GM12878 (cell line): ENCODE data around the gene EDNRB. TPM values are rescaled to one million over a fixed set of nuclear protein-coding genes. Genes with fewer than 3 reads are reported as not detected.
"Not testable (repeated sequence)": the region's sequence is repeated elsewhere in the genome, so short reads cannot be mapped to it uniquely, and the experiment has no call there.

Source experiments
- ATAC-seq: fragments of 200-7000 bp; cut with Tn5 transposase; 3 replicates; pipeline ENCODE4 v1.9.1; 2020; ENCODE audit warnings: mild to moderate bottlenecking, moderate library complexity
- BruUV-seq: library from RNA; stranded (reverse); fragments of 400-500 nt; replicated peaks from 2 replicates; lab custom pipeline; 2021; lab: Mats Ljungman, UMichigan
- CTCF ChIA-PET: fragments of 300-600 bp; sonication (Branson Sonifier 250); formaldehyde crosslinking; extraction: SDS; loops from one replicate; lab custom pipeline; 2021; ENCODE audit warnings: inconsistent platforms; lab: Yijun Ruan, JAX
- POLR2A ChIA-PET: fragments of 350-600 bp; formaldehyde crosslinking; extraction: SDS; loops from one replicate; lab custom pipeline; 2021; ENCODE audit warnings: inconsistent platforms; lab: Charles Lee
- RAD21 ChIA-PET: fragments of 300-600 bp; sonication (Branson Sonifier 250); formaldehyde crosslinking; loops from one replicate; lab custom pipeline; 2023; ENCODE audit warnings: antibody characterized with exemption; ENCODE audit not compliant: unreplicated experiment; lab: Charles Lee
- SMC1A ChIA-PET: fragments of 300-600 bp; sonication (Branson Sonifier 250); formaldehyde crosslinking; loops from one replicate; lab custom pipeline; 2023; ENCODE audit not compliant: unreplicated experiment, uncharacterized antibody; lab: Charles Lee
- DNase-seq: peaks from one replicate; pipeline ENCODE4 v3.0.0-alpha.2; 2011; ENCODE audit warnings: low read depth, low spot score
- FAIRE-seq: peaks from 3 replicates; lab custom pipeline; 2011; peaks lifted over from hg19 to GRCh38; lab: Jason Lieb, UNC
- H2AFZ ChIP-seq: 2 replicates; pipeline ENCODE4 v1.6.0; 2011; ENCODE audit warnings: low read depth, low read length, control low read depth; ENCODE audit not compliant: control insufficient read depth
- H3K27ac ChIP-seq: 2 replicates; pipeline ENCODE4 v1.5.1; 2011; ENCODE audit warnings: control low read depth; ENCODE audit not compliant: control insufficient read depth, insufficient read depth
- H3K27me3 ChIP-seq, 2 experiments: replicated peaks in 1 of 2; 2 replicates each; pipeline versions ENCODE4 v1.6.0 to v1.6.1; 2011; ENCODE audit warnings: low read length in 1 of 2; ENCODE audit not compliant: control insufficient read depth in 2 of 2, insufficient read depth in 2 of 2
- H3K36me3 ChIP-seq, 2 experiments: 2 replicates each; pipeline ENCODE4 v1.5.1; 2011; ENCODE audit warnings: low read length in 1 of 2; ENCODE audit not compliant: control insufficient read depth in 2 of 2, insufficient read depth in 2 of 2
- H3K4me1 ChIP-seq: 2 replicates; pipeline ENCODE4 v1.6.1; 2011; ENCODE audit warnings: mild to moderate bottlenecking, low read length, moderate library complexity, mixed read lengths; ENCODE audit not compliant: control insufficient read depth, insufficient read depth
- H3K4me2 ChIP-seq: 2 replicates; pipeline ENCODE4 v1.6.0; 2011; ENCODE audit warnings: control low read depth; ENCODE audit not compliant: control insufficient read depth, insufficient read depth
- H3K4me3 ChIP-seq: fragments of 200-600 bp; sonication (generic); 2 replicates; pipeline ENCODE4 v1.5.1; 2016
- H3K79me2 ChIP-seq: 2 replicates; pipeline ENCODE4 v1.6.0; 2011; ENCODE audit warnings: low read length; ENCODE audit not compliant: control insufficient read depth, insufficient read depth
- H3K9ac ChIP-seq: 2 replicates; pipeline ENCODE4 v1.8.0; 2011; ENCODE audit warnings: low read length, control low read depth, mixed read lengths; ENCODE audit not compliant: control insufficient read depth, insufficient read depth
- H3K9me3 ChIP-seq: replicated peaks from 3 replicates; pipeline ENCODE4 v1.5.1; 2011; ENCODE audit warnings: mild to moderate bottlenecking, low read length; ENCODE audit not compliant: control insufficient read depth, insufficient read depth
- H4K20me1 ChIP-seq: 2 replicates; pipeline ENCODE4 v1.6.0; 2011; ENCODE audit not compliant: control insufficient read depth, insufficient read depth
- E2F8 ChIP-seq: fragments of 450-650 bp; IDR thresholded peaks from 2 replicates; pipeline ENCODE4 v1.6.1; 2018; ENCODE audit warnings: mild to moderate bottlenecking, low read depth, moderate library complexity; ENCODE audit not compliant: partially characterized antibody
- EED ChIP-seq: sonication (generic); IDR thresholded peaks from 2 replicates; pipeline ENCODE4 v1.6.1; 2016; ENCODE audit warnings: antibody characterized with exemption, low read depth
- GABPA ChIP-seq: IDR thresholded peaks from 2 replicates; pipeline ENCODE4 v1.6.1; 2014; ENCODE audit warnings: antibody characterized with exemption, low read depth, mild to moderate bottlenecking, inconsistent platforms
- IRF4 ChIP-seq: IDR thresholded peaks from 2 replicates; pipeline ENCODE4 v1.6.1; 2011; ENCODE audit warnings: low read depth, low read length
- LARP7 ChIP-seq: fragments of 450-650 bp; IDR thresholded peaks from 2 replicates; pipeline ENCODE4 v1.6.1; 2017; ENCODE audit warnings: mild to moderate bottlenecking
- TARDBP ChIP-seq: IDR thresholded peaks from 2 replicates; pipeline ENCODE4 v1.6.1; 2016; ENCODE audit warnings: borderline replicate concordance
- ZNF207 ChIP-seq: fragments of 450-650 bp; IDR thresholded peaks from 2 replicates; pipeline ENCODE4 v1.6.1; 2014; ENCODE audit warnings: antibody characterized with exemption, mild to moderate bottlenecking, borderline replicate concordance
- ZNF622 ChIP-seq: fragments of 450-650 bp; IDR thresholded peaks from 2 replicates; pipeline ENCODE4 v1.6.1; 2017; ENCODE audit warnings: mild to moderate bottlenecking, inconsistent platforms
- WGBS: methylation state at CpG from one replicate; pipeline ENCODE4 v1.1.6; 2016; ENCODE audit warnings: low lambda C conversion rate; ENCODE audit not compliant: insufficient replicate concordance, insufficient coverage; ENCODE audit errors: missing lambda C conversion rate; 5-methylcytosine and 5-hydroxymethylcytosine counted together
- in situ Hi-C: fragments of 300-500 bp; cut with MboI; formaldehyde crosslinking; loops from 9 replicates; pipeline ENCODE4 v1.14.3; 2018; ENCODE audit warnings: mixed read lengths
- intact Hi-C: fragments of 100-400 bp; cut with micrococcal nuclease; formaldehyde crosslinking; loops from one replicate; pipeline ENCODE4 v1.14.2; 2022; ENCODE audit not compliant: unreplicated experiment
- polyA plus RNA-seq, 11 experiments: library from polyadenylated mRNA; depleted of rRNA in 4 of 11; unstranded in 6 of 11; stranded (reverse) in 5 of 11; fragments of >200 nt; fragmentation: Nextera tagmentation in 4 of 11; fragmentation: Illumina TruSeq in 1 of 11; extraction: Ambion mirVana in 4 of 11; extraction: Trizol in 1 of 11; gene quantifications; 1 replicate in 1 of 11; 2 replicates in 10 of 11; pipeline versions ENCODE4 v1.2.1 to v1.2.3, GENCODE V29; 2011 to 2016; ENCODE audit warnings: inconsistent platforms in 2 of 11, missing spikeins in 2 of 11, low read depth in 1 of 11
- total RNA-seq, 4 experiments: library from RNA; depleted of rRNA in 3 of 4; stranded (reverse); fragments of >200 nt in 3 of 4; fragmentation: Illumina TruSeq in 1 of 4; extraction: Trizol in 1 of 4; gene quantifications; 2 replicates each; pipeline versions ENCODE4 v1.2.1 to v1.2.3, GENCODE V29; 2013 to 2021

Gene EDNRB
- total and polyA plus RNA-seq, 10 of the 15 experiments (the other 5 are each of a cell fraction or from before 2014, with no cell fraction given) = not detected

- TF ChIP-seq GABPA = no peak
- TF ChIP-seq LARP7 = no peak
- TF ChIP-seq IRF4 = no peak
- TF ChIP-seq E2F8 = no peak
- TF ChIP-seq TARDBP = no peak
- no peak for TF ChIP-seq ZNF622
- no peak for TF ChIP-seq EED
- TF ChIP-seq ZNF207 = no peak
Measured at GRCh38 chr13:77946522-77946921, 27.9 kb upstream of the EDNRB start (continued).

GRCh38 chr13:77935063-77935462, 16.4 kb upstream of the EDNRB start:
- H3K4me1 ChIP-seq, H3K9ac ChIP-seq, H3K79me2 ChIP-seq, H3K4me2 ChIP-seq, H3K27ac ChIP-seq, SMC1A ChIA-PET, H3K9me3 ChIP-seq, H2AFZ ChIP-seq, H3K27me3 ChIP-seq, RAD21 ChIA-PET, H3K36me3 ChIP-seq, BruUV-seq, in situ Hi-C loops, intact Hi-C loops, H4K20me1 ChIP-seq, H3K4me3 ChIP-seq, CTCF ChIA-PET, ATAC-seq, DNase-seq, POLR2A ChIA-PET, FAIRE-seq: not testable (repeated sequence)
- WGBS = 80% methylated on average over 7 of the region's 7 CpGs
